ENCODE data around the gene CSF1.
"Not testable (repeated sequence)": the region's sequence is repeated elsewhere in the genome, so short reads cannot be mapped to it uniquely, and the experiment has no call there.

CSF1 gene

GRCh38 chr1:109910123-109910962 is at the start of gene CSF1:
Gene CSF1 (plus strand): TSS chr1:109910849. CDS start chr1:109911024, 175 bp downstream.
- DNase-seq = peak; percentile 62

- DNase-seq = not testable (repeated sequence)
Measured at GRCh38 chr1:109861616-109862015, 49.0 kb upstream of the CSF1 start.

- DNase-seq = no peak
Measured at GRCh38 chr1:109863667-109864046, 47.0 kb upstream of the CSF1 start.

GRCh38 chr1:109864047-109864822 is 46.4 kb upstream of the CSF1 start:
- DNase-seq = no peak

- DNase-seq = no peak
Measured at GRCh38 chr1:109864930-109865612, 45.6 kb upstream of the CSF1 start.

- DNase-seq = no peak
Measured at GRCh38 chr1:109866071-109866470, 44.6 kb upstream of the CSF1 start.

GRCh38 chr1:109873278-109874175 is 37.1 kb upstream of the CSF1 start:
- no peak for DNase-seq

- DNase-seq = no peak
Measured at GRCh38 chr1:109874445-109874844, 36.2 kb upstream of the CSF1 start.

- no peak for DNase-seq
Measured at GRCh38 chr1:109875874-109876273, 34.8 kb upstream of the CSF1 start.

- no peak for DNase-seq
Measured at GRCh38 chr1:109876617-109877316, 33.9 kb upstream of the CSF1 start.

- no peak for DNase-seq
Measured at GRCh38 chr1:109877317-109877771, 33.3 kb upstream of the CSF1 start.

- DNase-seq = no peak
Measured at GRCh38 chr1:109877776-109878175, 32.9 kb upstream of the CSF1 start.

- DNase-seq = no peak
Measured at GRCh38 chr1:109878531-109879104, 32.0 kb upstream of the CSF1 start.

GRCh38 chr1:109879371-109879770 is 31.3 kb upstream of the CSF1 start:
- not testable (repeated sequence) for DNase-seq

GRCh38 chr1:109879881-109880525 is 30.6 kb upstream of the CSF1 start:
- DNase-seq = no peak

- no peak for DNase-seq
Measured at GRCh38 chr1:109880971-109881894, 29.4 kb upstream of the CSF1 start.

- DNase-seq = no peak
Measured at GRCh38 chr1:109881906-109882287, 28.8 kb upstream of the CSF1 start.

- DNase-seq = no peak
Measured at GRCh38 chr1:109882288-109883245, 28.1 kb upstream of the CSF1 start.

Measured in activated T-cell treated with anti-CD3 and anti-CD28 coated beads, Interleukin-2, amount 50 U/mL, for 1 hour (primary cell).